ENCODE data around the gene PTPRN2. TPM values are rescaled to one million over a fixed set of nuclear protein-coding genes. Genes with fewer than 3 reads are reported as not detected.

PTPRN2 gene
- total RNA-seq, 1 donor from 2014 or later = 32.2 TPM

- H3K4me3 Mint-ChIP-seq = no peak overlapping the region
- no peaks in the 10 kb centered on the region for H3K9me3 Mint-ChIP-seq
- H3K4me1 Mint-ChIP-seq = peaks cover 30% of the 10 kb centered on the region
- DNase-seq (ENCODE audit: low read depth, low spot score) = no peak
- H3K27me3 Mint-ChIP-seq (ENCODE audit: low read depth) = peaks cover 7% of the 10 kb centered on the region
- H3K27ac Mint-ChIP-seq (ENCODE audit: unreplicated experiment) = no peak overlapping the region
- no peaks in the 10 kb centered on the region for H3K36me3 Mint-ChIP-seq (ENCODE audit: low read depth)
- no peak for TF ChIP-seq CTCF (conservative IDR thresholded peaks at IDR 0.05)
Measured at GRCh38 chr7:158472596-158472995, 115.0 kb downstream of the PTPRN2 start.

GRCh38 chr7:158471716-158472115, 115.9 kb downstream of the PTPRN2 start:
- Mint-ChIP-seq H3K27me3 (ENCODE audit: low read depth) (peaks cover 11% of the 10 kb centered on the region), H3K9me3 (no peaks in the 10 kb centered on the region), H3K36me3 (ENCODE audit: low read depth) (no peaks in the 10 kb centered on the region), H3K4me1 (peaks cover 30% of the 10 kb centered on the region), H3K27ac (ENCODE audit: unreplicated experiment) (no peak overlapping the region), H3K4me3 (no peak overlapping the region)
- no peak for TF ChIP-seq CTCF (conservative IDR thresholded peaks at IDR 0.05)
- no peak for DNase-seq (ENCODE audit: low read depth, low spot score)

- H3K4me3 Mint-ChIP-seq = no peak overlapping the region
- H3K27ac Mint-ChIP-seq (ENCODE audit: unreplicated experiment) = no peak overlapping the region
- TF ChIP-seq CTCF (conservative IDR thresholded peaks at IDR 0.05) = no peak
- no peak for DNase-seq (ENCODE audit: low read depth, low spot score)
- H3K4me1 Mint-ChIP-seq = peaks cover 26% of the 10 kb centered on the region
- H3K9me3 Mint-ChIP-seq = peaks cover 3% of the 10 kb centered on the region
- H3K27me3 Mint-ChIP-seq (ENCODE audit: low read depth) = peaks cover 11% of the 10 kb centered on the region
- H3K36me3 Mint-ChIP-seq (ENCODE audit: low read depth) = no peaks in the 10 kb centered on the region
Measured at GRCh38 chr7:158470336-158470735, 117.3 kb downstream of the PTPRN2 start.

GRCh38 chr7:158469396-158470051, 118.1 kb downstream of the PTPRN2 start:
- no peak for TF ChIP-seq CTCF (conservative IDR thresholded peaks at IDR 0.05)
- H3K9me3 Mint-ChIP-seq = peaks cover 5% of the 10 kb centered on the region
- H3K27me3 Mint-ChIP-seq (ENCODE audit: low read depth) = peaks cover 11% of the 10 kb centered on the region
- H3K27ac Mint-ChIP-seq (ENCODE audit: unreplicated experiment) = no peak overlapping the region
- no peak for DNase-seq (ENCODE audit: low read depth, low spot score)
- H3K4me3 Mint-ChIP-seq = no peak overlapping the region
- peaks cover 26% of the 10 kb centered on the region for H3K4me1 Mint-ChIP-seq
- H3K36me3 Mint-ChIP-seq (ENCODE audit: low read depth) = no peaks in the 10 kb centered on the region

GRCh38 chr7:158468700-158469296, 118.8 kb downstream of the PTPRN2 start:
- H3K27ac Mint-ChIP-seq (ENCODE audit: unreplicated experiment) = no peak overlapping the region
- DNase-seq (ENCODE audit: low read depth, low spot score) = no peak
- H3K36me3 Mint-ChIP-seq (ENCODE audit: low read depth) = no peaks in the 10 kb centered on the region
- no peak for TF ChIP-seq CTCF (conservative IDR thresholded peaks at IDR 0.05)
- H3K4me1 Mint-ChIP-seq = peaks cover 23% of the 10 kb centered on the region
- peaks cover 8% of the 10 kb centered on the region for H3K9me3 Mint-ChIP-seq
- no peak overlapping the region for H3K4me3 Mint-ChIP-seq
- H3K27me3 Mint-ChIP-seq (ENCODE audit: low read depth) = peaks cover 11% of the 10 kb centered on the region
